IMR-90 (cell line): Measurements from ENCODE around the gene OR7A5. TPM values are rescaled to one million over a fixed set of nuclear protein-coding genes. Genes with fewer than 3 reads are reported as not detected.

Source experiments
- ATAC-seq: fragments of 200-7000 bp; cut with Tn5 transposase; 2 replicates; pipeline ENCODE4 v1.9.1; 2020; ENCODE audit warnings: low read depth, mild to moderate bottlenecking, moderate library complexity
- BruUV-seq: library from RNA; stranded (reverse); fragments of 400-500 nt; replicated peaks from 2 replicates; lab custom pipeline; 2021; lab: Mats Ljungman, UMichigan
- CTCF ChIA-PET: fragments of 300-600 bp; formaldehyde crosslinking; extraction: SDS; loops from one replicate; lab custom pipeline; 2021; ENCODE audit warnings: antibody characterized with exemption; lab: Yijun Ruan, JAX
- POLR2A ChIA-PET: fragments of 300-600 bp; sonication (Branson Sonifier 250); formaldehyde crosslinking; loops from one replicate; lab custom pipeline; 2022; ENCODE audit warnings: antibody characterized with exemption; ENCODE audit not compliant: unreplicated experiment; lab: Charles Lee
- DNase-seq: peaks from one replicate; pipeline ENCODE4 v3.0.0; 2013
- H2AFZ ChIP-seq: replicated peaks from 2 replicates; pipeline ENCODE3; 2013; ENCODE audit warnings: low read length, mild to moderate bottlenecking; ENCODE audit not compliant: poor library complexity
- H2AK5ac ChIP-seq: 2 replicates; pipeline ENCODE4 v1.6.1; 2013; ENCODE audit warnings: low read depth, low read length, inconsistent platforms
- H2AK9ac ChIP-seq: replicated peaks from 2 replicates; pipeline ENCODE3; 2013; ENCODE audit warnings: mild to moderate bottlenecking, low read depth, low read length, moderate library complexity; ENCODE audit not compliant: poor library complexity
- H2BK120ac ChIP-seq: 2 replicates; pipeline ENCODE4 v1.6.1; 2013; ENCODE audit warnings: low read depth, low read length, inconsistent platforms
- H2BK15ac ChIP-seq: 3 replicates; pipeline ENCODE4 v1.6.1; 2013; ENCODE audit warnings: low read depth, low read length, inconsistent platforms
- H2BK20ac ChIP-seq: 2 replicates; pipeline ENCODE4 v1.6.1; 2013; ENCODE audit warnings: low read depth, mild to moderate bottlenecking, inconsistent platforms, low read length, moderate library complexity
- H2BK5ac ChIP-seq: 2 replicates; pipeline ENCODE4 v1.6.1; 2013; ENCODE audit warnings: mild to moderate bottlenecking, low read depth, low read length, inconsistent platforms; ENCODE audit not compliant: poor library complexity, severe bottlenecking
- H3K14ac ChIP-seq: replicated peaks from 2 replicates; pipeline ENCODE4 v1.6.1; 2013; ENCODE audit warnings: low read depth, low read length, inconsistent platforms
- H3K18ac ChIP-seq: 2 replicates; pipeline ENCODE4 v1.6.1; 2013; ENCODE audit warnings: low read depth, low read length, control low read depth
- H3K23ac ChIP-seq: 2 replicates; pipeline ENCODE4 v1.6.1; 2013; ENCODE audit warnings: low read depth, low read length, inconsistent platforms
- H3K27ac ChIP-seq: 2 replicates; pipeline ENCODE4 v1.5.1; 2013; ENCODE audit warnings: mild to moderate bottlenecking, control low read depth, low read length; ENCODE audit not compliant: insufficient read depth
- H3K27me3 ChIP-seq: 2 replicates; pipeline ENCODE4 v1.6.1; 2013; ENCODE audit warnings: low read length; ENCODE audit not compliant: control insufficient read depth, insufficient read depth
- H3K36me3 ChIP-seq: 2 replicates; pipeline ENCODE4 v1.6.1; 2013; ENCODE audit warnings: low read length, mixed read lengths; ENCODE audit not compliant: control insufficient read depth, insufficient read depth
- H3K4ac ChIP-seq: 2 replicates; pipeline ENCODE4 v1.6.1; 2013; ENCODE audit warnings: low read depth, low read length, inconsistent platforms
- H3K4me1 ChIP-seq: 2 replicates; pipeline ENCODE4 v1.6.1; 2013; ENCODE audit warnings: low read length, mixed read lengths; ENCODE audit not compliant: control insufficient read depth, insufficient read depth
- H3K4me2 ChIP-seq: 2 replicates; pipeline ENCODE4 v1.6.1; 2013; ENCODE audit warnings: low read depth, mild to moderate bottlenecking, control low read depth, low read length, moderate library complexity
- H3K4me3 ChIP-seq: 2 replicates; pipeline ENCODE4 v1.5.1; 2013; ENCODE audit warnings: low read depth, mild to moderate bottlenecking, control low read depth, low read length, moderate library complexity; ENCODE audit not compliant: insufficient read depth
- H3K56ac ChIP-seq: 2 replicates; pipeline ENCODE4 v1.6.1; 2013; ENCODE audit warnings: low read length, inconsistent platforms; ENCODE audit not compliant: insufficient read depth; ENCODE audit errors: extremely low read depth
- H3K79me1 ChIP-seq, 2 experiments: 2 replicates each; pipeline ENCODE4 v1.6.1; 2013; ENCODE audit warnings: low read length in 2 of 2, inconsistent platforms in 1 of 2, low read depth in 1 of 2
- H3K9ac ChIP-seq: 2 replicates; pipeline ENCODE4 v1.6.1; 2013; ENCODE audit warnings: low read depth, low read length, control low read depth
- H3K9me1 ChIP-seq: 2 replicates; pipeline ENCODE4 v1.6.1; 2013; ENCODE audit warnings: low read length, inconsistent platforms; ENCODE audit not compliant: insufficient read depth
- H3K9me3 ChIP-seq: 2 replicates; pipeline ENCODE4 v1.6.1; 2013; ENCODE audit warnings: low read length; ENCODE audit not compliant: control insufficient read depth, insufficient read depth
- H4K20me1 ChIP-seq: 2 replicates; pipeline ENCODE4 v1.6.1; 2013; ENCODE audit warnings: low read length, inconsistent platforms; ENCODE audit not compliant: insufficient read depth
- H4K5ac ChIP-seq: 2 replicates; pipeline ENCODE4 v1.6.1; 2013; ENCODE audit warnings: mild to moderate bottlenecking, low read depth, low read length, control low read depth
- H4K8ac ChIP-seq, 2 experiments: 2 replicates each; pipeline ENCODE4 v1.6.1; 2013; ENCODE audit warnings: low read depth in 2 of 2, low read length in 2 of 2, control low read depth in 1 of 2, inconsistent platforms in 1 of 2
- H4K91ac ChIP-seq: 2 replicates; pipeline ENCODE4 v1.6.1; 2013; ENCODE audit warnings: low read depth, low read length, inconsistent platforms; ENCODE audit not compliant: insufficient read depth
- CEBPB ChIP-seq: IDR thresholded peaks from 2 replicates; pipeline ENCODE4 v1.6.1; 2012; ENCODE audit warnings: low read depth, low read length, improper control_type of control experiment
- RFX5 ChIP-seq: IDR thresholded peaks from 2 replicates; pipeline ENCODE4 v1.8.0; 2012; ENCODE audit warnings: low read depth, mild to moderate bottlenecking, low read length, moderate library complexity
- WGBS, 2 experiments: methylation state at CpG; one replicate each; pipeline versions ENCODE4 v1.1.5 to v1.1.7; 2013; ENCODE audit warnings: missing lambda C conversion rate in 2 of 2; ENCODE audit not compliant: insufficient read length in 1 of 2; ENCODE audit errors: extremely low coverage in 2 of 2; 5-methylcytosine and 5-hydroxymethylcytosine counted together
- dilution Hi-C: fragments of 300-500 bp; cut with HindIII; formaldehyde crosslinking; loops from one replicate; pipeline ENCODE4 v1.14.3; 2018; ENCODE audit warnings: low sequenced_read_pairs; ENCODE audit not compliant: unreplicated experiment
- in situ Hi-C: fragments of 300-500 bp; cut with MboI; formaldehyde crosslinking; loops from 3 replicates; pipeline ENCODE4 v1.14.3; 2019; ENCODE audit warnings: low sequenced_read_pairs, inconsistent platforms, mixed read lengths
- intact Hi-C: fragments of 100-400 bp; cut with micrococcal nuclease; formaldehyde crosslinking; loops from 2 replicates; pipeline ENCODE4 v1.10.0; 2022
- polyA plus RNA-seq, 3 experiments: library from polyadenylated mRNA; depleted of rRNA; stranded (reverse); fragments of >200 nt; gene quantifications; 2 replicates each; pipeline ENCODE4 v1.2.3, GENCODE V29; 2012; ENCODE audit warnings: low replicate concordance in 1 of 3
- total RNA-seq: library from RNA; depleted of rRNA; stranded (reverse); fragments of >200 nt; gene quantifications from 2 replicates; pipeline ENCODE4 v1.2.3, GENCODE V29; 2012
- TF ChIP-seq, protein P1 (sequence below): conservative IDR thresholded peaks from 2 replicates; pipeline ENCODE4 v1.5.1; 2012; ENCODE audit warnings: mild to moderate bottlenecking, low read depth, low read length, improper control_type of control experiment

OR7A5 gene
- total and polyA plus RNA-seq, 2 of the 4 experiments (the other 2 are of a cell fraction) = not detected

- H2BK20ac ChIP-seq = no peak overlapping the region
- no peaks in the 10 kb centered on the region for H4K20me1 ChIP-seq
- H2AK9ac ChIP-seq = no peak overlapping the region
- no peak overlapping the region for H2AK5ac ChIP-seq
- H3K4me3 ChIP-seq = no peak overlapping the region
- BruUV-seq = no TSS peak
- no peak overlapping the region for H3K14ac ChIP-seq
- H3K56ac ChIP-seq = no peak overlapping the region
- DNase-seq (peak; percentile 11), ATAC-seq (peak; percentile 59)
- no peak overlapping the region for H2BK15ac ChIP-seq
- in situ Hi-C loops (no loop called here), dilution Hi-C loops (no loop called here), intact Hi-C loops (no loop called here)
- no peak overlapping the region for H2BK120ac ChIP-seq
- no peaks in the 10 kb centered on the region for H3K9me1 ChIP-seq
- H3K4ac ChIP-seq = no peak overlapping the region
- H3K18ac ChIP-seq = no peak overlapping the region
- H3K27me3 ChIP-seq = no peaks in the 10 kb centered on the region
- H4K91ac ChIP-seq = no peak overlapping the region
- H3K9ac ChIP-seq = no peak overlapping the region
- no peak overlapping the region for H4K5ac ChIP-seq
- no peaks in the 10 kb centered on the region for H3K36me3 ChIP-seq
- H4K8ac ChIP-seq = no peak overlapping the region
- POLR2A ChIA-PET = no interaction called here
- no peaks in the 10 kb centered on the region for H3K9me3 ChIP-seq
- no peaks in the 10 kb centered on the region for H3K79me1 ChIP-seq
- no peak for TF ChIP-seq CEBPB
- TF ChIP-seq RFX5 = no peak
- TF ChIP-seq, protein P1, sequence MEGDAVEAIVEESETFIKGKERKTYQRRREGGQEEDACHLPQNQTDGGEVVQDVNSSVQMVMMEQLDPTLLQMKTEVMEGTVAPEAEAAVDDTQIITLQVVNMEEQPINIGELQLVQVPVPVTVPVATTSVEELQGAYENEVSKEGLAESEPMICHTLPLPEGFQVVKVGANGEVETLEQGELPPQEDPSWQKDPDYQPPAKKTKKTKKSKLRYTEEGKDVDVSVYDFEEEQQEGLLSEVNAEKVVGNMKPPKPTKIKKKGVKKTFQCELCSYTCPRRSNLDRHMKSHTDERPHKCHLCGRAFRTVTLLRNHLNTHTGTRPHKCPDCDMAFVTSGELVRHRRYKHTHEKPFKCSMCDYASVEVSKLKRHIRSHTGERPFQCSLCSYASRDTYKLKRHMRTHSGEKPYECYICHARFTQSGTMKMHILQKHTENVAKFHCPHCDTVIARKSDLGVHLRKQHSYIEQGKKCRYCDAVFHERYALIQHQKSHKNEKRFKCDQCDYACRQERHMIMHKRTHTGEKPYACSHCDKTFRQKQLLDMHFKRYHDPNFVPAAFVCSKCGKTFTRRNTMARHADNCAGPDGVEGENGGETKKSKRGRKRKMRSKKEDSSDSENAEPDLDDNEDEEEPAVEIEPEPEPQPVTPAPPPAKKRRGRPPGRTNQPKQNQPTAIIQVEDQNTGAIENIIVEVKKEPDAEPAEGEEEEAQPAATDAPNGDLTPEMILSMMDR = peak; percentile 44
- H2AFZ ChIP-seq = no peak overlapping the region
- no peak overlapping the region for H2BK5ac ChIP-seq
- no peaks in the 10 kb centered on the region for H3K4me1 ChIP-seq
- no peak overlapping the region for H3K4me2 ChIP-seq
- H3K23ac ChIP-seq = no peak overlapping the region
- no CpG with 5 or more reads among the region's 4 CpGs for WGBS, 2 experiments
- no peak overlapping the region for H3K27ac ChIP-seq
- CTCF ChIA-PET = no interaction called here
Measured at GRCh38 chr19:14871619-14872230, 36.7 kb upstream of the OR7A5 start.
